GM12878 (cell line): Measurements from ENCODE around the gene NAT8L. TPM values are rescaled to one million over a fixed set of nuclear protein-coding genes. Genes with fewer than 3 reads are reported as not detected.

Experiments used
- ATAC-seq: fragments of 200-7000 bp; cut with Tn5 transposase; 3 replicates; pipeline ENCODE4 v1.9.1; 2020; ENCODE audit warnings: mild to moderate bottlenecking, moderate library complexity
- BruUV-seq: library from RNA; stranded (reverse); fragments of 400-500 nt; replicated peaks from 2 replicates; lab custom pipeline; 2021; lab: Mats Ljungman, UMichigan
- CTCF ChIA-PET: fragments of 300-600 bp; sonication (Branson Sonifier 250); formaldehyde crosslinking; extraction: SDS; loops from one replicate; lab custom pipeline; 2021; ENCODE audit warnings: inconsistent platforms; lab: Yijun Ruan, JAX
- POLR2A ChIA-PET: fragments of 350-600 bp; formaldehyde crosslinking; extraction: SDS; loops from one replicate; lab custom pipeline; 2021; ENCODE audit warnings: inconsistent platforms; lab: Charles Lee
- RAD21 ChIA-PET: fragments of 300-600 bp; sonication (Branson Sonifier 250); formaldehyde crosslinking; loops from one replicate; lab custom pipeline; 2023; ENCODE audit warnings: antibody characterized with exemption; ENCODE audit not compliant: unreplicated experiment; lab: Charles Lee
- SMC1A ChIA-PET: fragments of 300-600 bp; sonication (Branson Sonifier 250); formaldehyde crosslinking; loops from one replicate; lab custom pipeline; 2023; ENCODE audit not compliant: unreplicated experiment, uncharacterized antibody; lab: Charles Lee
- DNase-seq: peaks from one replicate; pipeline ENCODE4 v3.0.0-alpha.2; 2011; ENCODE audit warnings: low read depth, low spot score
- FAIRE-seq: peaks from 3 replicates; lab custom pipeline; 2011; peaks lifted over from hg19 to GRCh38; lab: Jason Lieb, UNC
- H2AFZ ChIP-seq: 2 replicates; pipeline ENCODE4 v1.6.0; 2011; ENCODE audit warnings: low read depth, low read length, control low read depth; ENCODE audit not compliant: control insufficient read depth
- H3K27ac ChIP-seq: 2 replicates; pipeline ENCODE4 v1.5.1; 2011; ENCODE audit warnings: control low read depth; ENCODE audit not compliant: control insufficient read depth, insufficient read depth
- H3K27me3 ChIP-seq, 2 experiments: replicated peaks in 1 of 2; 2 replicates each; pipeline versions ENCODE4 v1.6.0 to v1.6.1; 2011; ENCODE audit warnings: low read length in 1 of 2; ENCODE audit not compliant: control insufficient read depth in 2 of 2, insufficient read depth in 2 of 2
- H3K36me3 ChIP-seq, 2 experiments: 2 replicates each; pipeline ENCODE4 v1.5.1; 2011; ENCODE audit warnings: low read length in 1 of 2; ENCODE audit not compliant: control insufficient read depth in 2 of 2, insufficient read depth in 2 of 2
- H3K4me1 ChIP-seq: 2 replicates; pipeline ENCODE4 v1.6.1; 2011; ENCODE audit warnings: mild to moderate bottlenecking, low read length, moderate library complexity, mixed read lengths; ENCODE audit not compliant: control insufficient read depth, insufficient read depth
- H3K4me2 ChIP-seq: 2 replicates; pipeline ENCODE4 v1.6.0; 2011; ENCODE audit warnings: control low read depth; ENCODE audit not compliant: control insufficient read depth, insufficient read depth
- H3K4me3 ChIP-seq: fragments of 200-600 bp; sonication (generic); 2 replicates; pipeline ENCODE4 v1.5.1; 2016
- H3K79me2 ChIP-seq: 2 replicates; pipeline ENCODE4 v1.6.0; 2011; ENCODE audit warnings: low read length; ENCODE audit not compliant: control insufficient read depth, insufficient read depth
- H3K9ac ChIP-seq: 2 replicates; pipeline ENCODE4 v1.8.0; 2011; ENCODE audit warnings: low read length, control low read depth, mixed read lengths; ENCODE audit not compliant: control insufficient read depth, insufficient read depth
- H3K9me3 ChIP-seq: replicated peaks from 3 replicates; pipeline ENCODE4 v1.5.1; 2011; ENCODE audit warnings: mild to moderate bottlenecking, low read length; ENCODE audit not compliant: control insufficient read depth, insufficient read depth
- H4K20me1 ChIP-seq: 2 replicates; pipeline ENCODE4 v1.6.0; 2011; ENCODE audit not compliant: control insufficient read depth, insufficient read depth
- CBFB ChIP-seq: IDR thresholded peaks from 2 replicates; pipeline ENCODE4 v1.6.1; 2016; ENCODE audit warnings: antibody characterized with exemption, low read depth
- CHD4 ChIP-seq: fragments of 200-600 bp; sonication (generic); IDR thresholded peaks from 2 replicates; pipeline ENCODE4 v1.6.1; 2016; ENCODE audit warnings: mild to moderate bottlenecking
- WGBS: methylation state at CpG from one replicate; pipeline ENCODE4 v1.1.6; 2016; ENCODE audit warnings: low lambda C conversion rate; ENCODE audit not compliant: insufficient replicate concordance, insufficient coverage; ENCODE audit errors: missing lambda C conversion rate; 5-methylcytosine and 5-hydroxymethylcytosine counted together
- in situ Hi-C: fragments of 300-500 bp; cut with MboI; formaldehyde crosslinking; loops from 9 replicates; pipeline ENCODE4 v1.14.3; 2018; ENCODE audit warnings: mixed read lengths
- intact Hi-C: fragments of 100-400 bp; cut with micrococcal nuclease; formaldehyde crosslinking; loops from one replicate; pipeline ENCODE4 v1.14.2; 2022; ENCODE audit not compliant: unreplicated experiment
- polyA plus RNA-seq, 11 experiments: library from polyadenylated mRNA; depleted of rRNA in 4 of 11; unstranded in 6 of 11; stranded (reverse) in 5 of 11; fragments of >200 nt; fragmentation: Nextera tagmentation in 4 of 11; fragmentation: Illumina TruSeq in 1 of 11; extraction: Ambion mirVana in 4 of 11; extraction: Trizol in 1 of 11; gene quantifications; 1 replicate in 1 of 11; 2 replicates in 10 of 11; pipeline versions ENCODE4 v1.2.1 to v1.2.3, GENCODE V29; 2011 to 2016; ENCODE audit warnings: inconsistent platforms in 2 of 11, missing spikeins in 2 of 11, low read depth in 1 of 11
- total RNA-seq, 4 experiments: library from RNA; depleted of rRNA in 3 of 4; stranded (reverse); fragments of >200 nt in 3 of 4; fragmentation: Illumina TruSeq in 1 of 4; extraction: Trizol in 1 of 4; gene quantifications; 2 replicates each; pipeline versions ENCODE4 v1.2.1 to v1.2.3, GENCODE V29; 2013 to 2021
- TF ChIP-seq, protein P1 (sequence below): fragments of 450-650 bp; IDR thresholded peaks from 2 replicates; pipeline ENCODE4 v1.6.1; 2017; ENCODE audit warnings: mild to moderate bottlenecking
- TF ChIP-seq, protein P2 (sequence below): IDR thresholded peaks from 2 replicates; pipeline ENCODE4 v1.6.1; 2012; ENCODE audit warnings: mild to moderate bottlenecking, low read depth, low read length
- TF ChIP-seq, protein P3 (sequence below): IDR thresholded peaks from 2 replicates; pipeline ENCODE4 v1.6.1; 2011; ENCODE audit warnings: low read depth, low read length, improper control_type of control experiment, borderline replicate concordance

Gene NAT8L
- total and polyA plus RNA-seq, 10 of the 15 experiments (the other 5 are each of a cell fraction or from before 2014, with no cell fraction given): 0.01 to 0.31 (median 0.11) TPM; not detected in 5

DNA sequence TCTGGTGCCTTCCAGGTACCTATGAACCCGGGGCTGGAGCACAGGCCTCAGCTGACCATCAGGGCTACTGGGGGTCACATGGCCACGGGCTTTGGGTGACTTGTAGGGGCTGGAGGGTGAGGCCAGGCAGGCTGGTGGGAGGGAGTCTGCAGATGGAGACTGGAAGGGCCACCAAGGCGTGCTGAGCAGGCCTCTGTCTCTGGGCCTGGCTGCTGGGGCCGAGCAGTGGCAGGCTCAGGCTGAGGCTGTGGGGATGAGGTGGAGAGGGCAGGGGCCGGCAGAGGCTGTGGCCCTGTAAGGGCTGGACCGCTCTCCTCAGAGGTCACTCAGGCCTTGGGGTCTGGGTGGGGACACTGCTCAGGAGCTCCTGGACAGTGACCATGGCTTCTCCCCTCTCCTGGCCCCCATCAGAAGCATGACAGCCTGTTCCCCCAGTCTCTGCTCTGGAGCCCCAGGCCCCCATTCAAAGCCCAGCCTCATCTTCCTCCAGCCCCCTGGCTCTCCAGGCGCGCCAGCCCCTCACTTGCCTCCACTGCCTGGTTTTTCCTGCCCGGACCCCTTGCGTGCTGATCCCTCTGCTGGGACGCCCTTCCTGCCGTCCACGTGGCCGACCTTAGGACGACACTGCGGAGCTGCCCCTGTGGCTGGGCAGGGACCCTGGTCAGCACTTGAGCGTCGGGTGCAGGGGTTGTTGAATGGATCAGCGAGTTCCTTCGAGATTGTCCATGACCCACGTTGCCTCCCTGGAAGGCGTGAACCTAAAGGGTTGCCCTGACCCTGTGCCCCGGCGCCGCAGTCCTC lies 11.1 kb upstream of the NAT8L start:
- no peaks in the 10 kb centered on the region for H3K36me3 ChIP-seq
- H3K4me3 ChIP-seq: no peak overlapping the region
- no peak overlapping the region for H2AFZ ChIP-seq
- ATAC-seq: no peak
- H3K79me2 ChIP-seq: no peaks in the 10 kb centered on the region
- no peaks in the 10 kb centered on the region; a peak in 1 of 4 replicates for H3K27me3 ChIP-seq
- SMC1A ChIA-PET: no interaction called here
- 57% methylated on average over 25 of the region's 25 CpGs for WGBS
- H3K4me2 ChIP-seq: no peak overlapping the region
- DNase-seq: no peak
- H3K9ac ChIP-seq: no peak overlapping the region
- no peak overlapping the region for H3K27ac ChIP-seq
- POLR2A ChIA-PET: no interaction called here
- H4K20me1 ChIP-seq: no peaks in the 10 kb centered on the region
- RAD21 ChIA-PET: no interaction called here
- in situ Hi-C loops: no loop called here
- intact Hi-C loops: no loop called here
- TF ChIP-seq, protein P1, sequence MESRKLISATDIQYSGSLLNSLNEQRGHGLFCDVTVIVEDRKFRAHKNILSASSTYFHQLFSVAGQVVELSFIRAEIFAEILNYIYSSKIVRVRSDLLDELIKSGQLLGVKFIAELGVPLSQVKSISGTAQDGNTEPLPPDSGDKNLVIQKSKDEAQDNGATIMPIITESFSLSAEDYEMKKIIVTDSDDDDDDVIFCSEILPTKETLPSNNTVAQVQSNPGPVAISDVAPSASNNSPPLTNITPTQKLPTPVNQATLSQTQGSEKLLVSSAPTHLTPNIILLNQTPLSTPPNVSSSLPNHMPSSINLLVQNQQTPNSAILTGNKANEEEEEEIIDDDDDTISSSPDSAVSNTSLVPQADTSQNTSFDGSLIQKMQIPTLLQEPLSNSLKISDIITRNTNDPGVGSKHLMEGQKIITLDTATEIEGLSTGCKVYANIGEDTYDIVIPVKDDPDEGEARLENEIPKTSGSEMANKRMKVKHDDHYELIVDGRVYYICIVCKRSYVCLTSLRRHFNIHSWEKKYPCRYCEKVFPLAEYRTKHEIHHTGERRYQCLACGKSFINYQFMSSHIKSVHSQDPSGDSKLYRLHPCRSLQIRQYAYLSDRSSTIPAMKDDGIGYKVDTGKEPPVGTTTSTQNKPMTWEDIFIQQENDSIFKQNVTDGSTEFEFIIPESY: no peak
- no peak for TF ChIP-seq CBFB
- TF ChIP-seq, protein P2, sequence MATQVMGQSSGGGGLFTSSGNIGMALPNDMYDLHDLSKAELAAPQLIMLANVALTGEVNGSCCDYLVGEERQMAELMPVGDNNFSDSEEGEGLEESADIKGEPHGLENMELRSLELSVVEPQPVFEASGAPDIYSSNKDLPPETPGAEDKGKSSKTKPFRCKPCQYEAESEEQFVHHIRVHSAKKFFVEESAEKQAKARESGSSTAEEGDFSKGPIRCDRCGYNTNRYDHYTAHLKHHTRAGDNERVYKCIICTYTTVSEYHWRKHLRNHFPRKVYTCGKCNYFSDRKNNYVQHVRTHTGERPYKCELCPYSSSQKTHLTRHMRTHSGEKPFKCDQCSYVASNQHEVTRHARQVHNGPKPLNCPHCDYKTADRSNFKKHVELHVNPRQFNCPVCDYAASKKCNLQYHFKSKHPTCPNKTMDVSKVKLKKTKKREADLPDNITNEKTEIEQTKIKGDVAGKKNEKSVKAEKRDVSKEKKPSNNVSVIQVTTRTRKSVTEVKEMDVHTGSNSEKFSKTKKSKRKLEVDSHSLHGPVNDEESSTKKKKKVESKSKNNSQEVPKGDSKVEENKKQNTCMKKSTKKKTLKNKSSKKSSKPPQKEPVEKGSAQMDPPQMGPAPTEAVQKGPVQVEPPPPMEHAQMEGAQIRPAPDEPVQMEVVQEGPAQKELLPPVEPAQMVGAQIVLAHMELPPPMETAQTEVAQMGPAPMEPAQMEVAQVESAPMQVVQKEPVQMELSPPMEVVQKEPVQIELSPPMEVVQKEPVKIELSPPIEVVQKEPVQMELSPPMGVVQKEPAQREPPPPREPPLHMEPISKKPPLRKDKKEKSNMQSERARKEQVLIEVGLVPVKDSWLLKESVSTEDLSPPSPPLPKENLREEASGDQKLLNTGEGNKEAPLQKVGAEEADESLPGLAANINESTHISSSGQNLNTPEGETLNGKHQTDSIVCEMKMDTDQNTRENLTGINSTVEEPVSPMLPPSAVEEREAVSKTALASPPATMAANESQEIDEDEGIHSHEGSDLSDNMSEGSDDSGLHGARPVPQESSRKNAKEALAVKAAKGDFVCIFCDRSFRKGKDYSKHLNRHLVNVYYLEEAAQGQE: no peak
- TF ChIP-seq, protein P3, sequence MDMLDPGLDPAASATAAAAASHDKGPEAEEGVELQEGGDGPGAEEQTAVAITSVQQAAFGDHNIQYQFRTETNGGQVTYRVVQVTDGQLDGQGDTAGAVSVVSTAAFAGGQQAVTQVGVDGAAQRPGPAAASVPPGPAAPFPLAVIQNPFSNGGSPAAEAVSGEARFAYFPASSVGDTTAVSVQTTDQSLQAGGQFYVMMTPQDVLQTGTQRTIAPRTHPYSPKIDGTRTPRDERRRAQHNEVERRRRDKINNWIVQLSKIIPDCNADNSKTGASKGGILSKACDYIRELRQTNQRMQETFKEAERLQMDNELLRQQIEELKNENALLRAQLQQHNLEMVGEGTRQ: no peak
- TF ChIP-seq CHD4: no peak
- H3K9me3 ChIP-seq: no peaks in the 10 kb centered on the region
- no TSS peak for BruUV-seq
- no peaks in the 10 kb centered on the region for H3K4me1 ChIP-seq
- FAIRE-seq: no peak
- CTCF ChIA-PET: no interaction called here
